SK-N-DZ (cell line): ENCODE measurements around the gene GCSAM.

Experiments
- DNase-seq: peaks from one replicate; pipeline ENCODE4 v3.0.0-alpha.2; 2015; ENCODE audit warnings: low spot score

Gene GCSAM

GRCh38 chr3:112104774-112105173, 28.3 kb downstream of the GCSAM start:
- DNase-seq: no peak

- no peak for DNase-seq
These were observed 31.1 kb downstream of the GCSAM start for GRCh38 chr3:112101916-112102315.

- no peak for DNase-seq
These were observed 35.7 kb downstream of the GCSAM start for GRCh38 chr3:112097378-112097777.

- DNase-seq: no peak
These were observed 36.9 kb downstream of the GCSAM start for GRCh38 chr3:112096176-112096575.

- no peak for DNase-seq
These were observed 37.3 kb downstream of the GCSAM start for GRCh38 chr3:112095731-112096130.

DNA sequence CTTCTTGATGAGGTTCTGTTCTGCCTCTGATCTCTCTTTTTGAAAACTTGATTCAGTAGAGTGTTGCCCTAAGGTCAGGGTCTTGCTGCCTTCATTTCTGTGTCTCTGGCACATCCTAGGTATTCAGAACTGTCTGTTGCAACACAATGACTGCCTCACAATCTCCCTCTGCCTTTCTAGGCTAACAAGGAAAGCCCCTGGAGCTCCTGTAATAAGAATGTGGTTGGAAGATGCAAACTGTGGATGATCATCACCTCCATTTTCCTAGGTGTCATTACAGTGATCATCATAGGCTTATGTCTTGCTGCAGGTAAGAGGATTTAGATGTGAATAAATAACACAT, 39.9 kb downstream of the GCSAM start:
- no peak for DNase-seq

GRCh38 chr3:112092496-112093179, 40.4 kb downstream of the GCSAM start:
- DNase-seq: no peak

GRCh38 chr3:112090887-112091586, 42.0 kb downstream of the GCSAM start:
- no peak for DNase-seq

DNA sequence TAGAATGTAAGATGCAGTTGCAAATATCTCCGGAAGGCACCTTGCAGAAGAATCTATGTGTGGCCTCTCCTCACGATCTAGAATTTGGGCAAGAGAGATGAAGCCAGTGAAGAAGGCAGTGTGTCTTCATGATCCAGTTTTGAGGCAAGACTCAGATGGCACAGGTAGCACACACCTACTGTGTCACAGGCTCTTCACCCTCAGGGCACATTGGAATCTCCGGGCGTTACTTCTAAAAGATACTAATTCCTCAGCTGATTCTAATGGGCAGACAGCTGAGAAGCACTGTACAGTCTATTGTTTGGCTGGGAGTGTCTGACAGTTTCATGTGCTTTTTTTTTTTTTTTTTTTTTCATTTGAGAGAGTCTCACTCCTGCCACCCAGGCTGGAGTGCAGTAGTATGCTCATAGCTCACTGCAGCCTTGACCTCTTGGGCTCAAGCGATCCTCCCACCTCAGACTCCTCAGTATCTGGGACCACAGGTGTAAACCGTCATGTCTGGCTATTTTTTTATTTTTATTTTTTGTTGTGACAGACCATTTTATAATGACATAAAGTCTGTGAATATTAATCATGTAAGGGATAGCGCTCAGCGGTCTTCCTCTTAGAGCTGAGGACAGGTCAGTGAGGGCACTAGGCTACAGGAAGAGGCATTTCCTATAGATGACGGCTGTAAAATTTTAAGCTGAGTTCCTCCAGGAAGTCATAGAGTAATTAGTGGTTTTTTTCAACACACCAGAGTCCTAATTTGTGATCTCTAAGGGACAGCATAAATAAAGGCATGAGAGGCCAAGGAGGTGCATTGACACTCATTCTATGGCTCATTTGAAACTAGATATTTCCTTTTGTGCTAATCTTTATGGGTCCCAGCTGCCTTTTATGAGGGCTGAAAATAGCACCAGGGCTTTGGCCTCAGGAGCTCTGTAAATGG, 42.8 kb downstream of the GCSAM start:
- DNase-seq: no peak

DNA sequence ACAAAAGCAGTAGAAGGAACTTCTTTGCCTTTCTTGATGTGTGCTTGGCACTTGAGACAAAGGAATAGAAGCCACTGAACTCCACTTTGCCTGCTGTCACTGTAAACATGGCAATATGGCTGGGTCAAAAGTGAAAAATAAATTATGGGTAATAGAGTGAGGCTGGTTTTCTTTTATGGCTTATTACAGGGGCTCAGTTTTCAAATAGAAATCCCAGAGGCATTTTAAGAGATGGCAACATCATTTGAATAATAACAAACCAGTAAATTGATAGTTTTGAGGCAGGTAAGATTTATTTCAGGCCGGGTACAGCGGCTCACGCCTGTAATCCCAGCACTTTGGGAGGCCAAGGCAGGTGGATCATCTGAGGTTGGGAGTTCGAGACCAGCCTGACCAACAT, 44.1 kb downstream of the GCSAM start:
- no peak for DNase-seq

GRCh38 chr3:112087746-112088145, 45.3 kb downstream of the GCSAM start:
- DNase-seq: no peak

- no peak for DNase-seq
These were observed 46.0 kb downstream of the GCSAM start for GRCh38 chr3:112086875-112087524.

DNA sequence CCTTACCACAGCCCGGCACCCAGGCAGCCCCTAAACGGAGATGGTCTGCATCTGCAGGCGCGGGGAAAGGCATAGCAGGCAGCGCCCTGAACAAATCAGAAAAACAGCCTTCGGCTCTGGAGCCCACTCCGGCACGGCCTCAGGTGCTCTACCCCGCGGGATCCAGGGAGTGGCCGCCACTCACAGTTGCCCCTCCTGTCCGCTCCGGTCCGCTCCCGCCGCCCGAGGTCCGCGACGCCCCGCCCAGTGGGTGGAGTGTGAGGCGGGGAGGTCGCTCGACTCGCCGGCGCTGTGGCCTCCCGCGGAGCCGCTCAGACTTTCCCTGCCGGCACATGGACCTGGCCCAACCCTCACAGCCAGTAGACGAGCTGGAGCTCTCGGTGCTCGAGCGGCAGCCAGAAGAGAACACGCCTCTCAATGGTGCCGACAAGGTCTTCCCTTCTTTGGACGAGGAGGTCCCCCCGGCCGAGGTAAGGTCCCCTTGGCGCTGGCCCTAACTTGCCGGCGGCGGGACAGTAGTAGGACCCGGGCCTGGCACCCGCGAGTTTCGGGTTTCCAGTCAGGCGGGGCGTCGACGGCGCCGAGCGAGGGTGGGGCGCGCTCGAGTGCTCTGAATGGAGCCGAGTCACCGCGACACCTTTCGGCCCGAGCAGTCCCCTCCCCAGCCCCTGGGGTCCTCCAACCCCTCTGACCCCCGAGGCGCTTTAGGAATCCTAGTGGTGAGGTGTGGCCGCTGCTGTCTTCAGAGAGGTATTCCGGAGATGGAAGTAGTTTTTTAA, 46.8 kb downstream of the GCSAM start, which contains the start of gene C3orf52:
Gene C3orf52, plus strand, starts transcription at position 314 of the 779 bp plus-strand sequence. Its CDS starts 19 bp downstream, at position 333.
- peak; percentile 49 for DNase-seq

DNA sequence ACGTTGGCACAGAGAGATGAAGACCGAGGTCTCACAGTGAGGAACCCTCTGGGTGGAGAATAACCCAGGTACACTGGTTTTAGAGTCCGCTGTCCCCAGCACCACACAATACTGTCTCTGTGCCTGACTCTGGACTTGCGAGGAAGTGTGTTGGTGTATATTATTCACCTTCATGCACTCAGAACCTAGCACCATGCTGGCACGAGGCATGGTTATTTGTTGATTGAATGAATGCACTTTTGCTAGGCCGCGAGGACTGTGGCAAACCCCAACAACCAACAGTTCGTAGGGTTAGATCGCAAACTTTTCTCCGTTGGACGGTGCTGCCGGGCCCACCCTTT, 47.3 kb downstream of the GCSAM start:
- no peak for DNase-seq

- DNase-seq: peak; percentile 20
These were observed 47.9 kb downstream of the GCSAM start for GRCh38 chr3:112084980-112085705.

GRCh38 chr3:112083239-112083638, 49.8 kb downstream of the GCSAM start:
- no peak for DNase-seq

GRCh38 chr3:112078125-112079083, 54.6 kb downstream of the GCSAM start:
- no peak for DNase-seq

DNA sequence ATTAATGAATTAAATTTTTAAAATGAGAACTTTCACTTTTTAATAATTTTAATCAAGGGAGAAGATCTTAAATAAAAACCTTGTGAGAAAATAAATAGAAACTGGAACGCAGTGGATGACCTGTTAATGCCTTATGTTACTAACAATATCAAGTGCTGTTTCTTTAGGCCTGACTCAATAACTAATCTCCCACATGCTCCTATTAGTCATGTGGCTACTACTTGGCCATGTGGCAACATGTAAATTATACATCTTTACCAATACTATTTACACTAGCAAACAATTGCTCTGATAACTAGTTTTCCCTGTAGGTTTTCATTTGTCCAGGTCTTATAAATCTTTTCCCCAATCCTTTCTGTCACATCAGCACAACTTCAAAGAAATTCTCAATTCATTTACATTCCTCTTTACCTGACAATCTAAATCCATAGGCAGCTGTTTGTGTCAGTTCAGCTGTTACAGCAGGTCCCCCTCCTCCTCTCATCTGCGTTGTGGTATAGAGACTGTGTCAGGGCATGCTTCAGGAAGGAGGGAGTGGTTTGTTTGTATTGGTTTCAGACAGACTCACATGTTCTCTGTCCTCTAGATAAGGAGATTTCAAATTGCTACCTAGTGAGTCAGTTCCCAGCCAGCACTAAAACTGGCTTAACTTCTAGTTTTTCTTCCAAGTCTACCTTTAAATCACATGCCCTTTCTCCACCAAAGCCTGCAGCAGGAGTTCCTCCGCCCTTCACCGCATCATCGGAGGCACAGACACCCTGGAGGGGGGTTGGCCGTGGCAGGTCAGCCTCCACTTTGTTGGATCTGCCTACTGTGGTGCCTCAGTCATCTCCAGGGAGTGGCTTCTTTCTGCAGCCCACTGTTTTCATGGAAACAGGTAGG, 58.2 kb downstream of the GCSAM start:
- DNase-seq: no peak
